Measurements from ENCODE around the gene CTRB1.

Gene CTRB1

DNA sequence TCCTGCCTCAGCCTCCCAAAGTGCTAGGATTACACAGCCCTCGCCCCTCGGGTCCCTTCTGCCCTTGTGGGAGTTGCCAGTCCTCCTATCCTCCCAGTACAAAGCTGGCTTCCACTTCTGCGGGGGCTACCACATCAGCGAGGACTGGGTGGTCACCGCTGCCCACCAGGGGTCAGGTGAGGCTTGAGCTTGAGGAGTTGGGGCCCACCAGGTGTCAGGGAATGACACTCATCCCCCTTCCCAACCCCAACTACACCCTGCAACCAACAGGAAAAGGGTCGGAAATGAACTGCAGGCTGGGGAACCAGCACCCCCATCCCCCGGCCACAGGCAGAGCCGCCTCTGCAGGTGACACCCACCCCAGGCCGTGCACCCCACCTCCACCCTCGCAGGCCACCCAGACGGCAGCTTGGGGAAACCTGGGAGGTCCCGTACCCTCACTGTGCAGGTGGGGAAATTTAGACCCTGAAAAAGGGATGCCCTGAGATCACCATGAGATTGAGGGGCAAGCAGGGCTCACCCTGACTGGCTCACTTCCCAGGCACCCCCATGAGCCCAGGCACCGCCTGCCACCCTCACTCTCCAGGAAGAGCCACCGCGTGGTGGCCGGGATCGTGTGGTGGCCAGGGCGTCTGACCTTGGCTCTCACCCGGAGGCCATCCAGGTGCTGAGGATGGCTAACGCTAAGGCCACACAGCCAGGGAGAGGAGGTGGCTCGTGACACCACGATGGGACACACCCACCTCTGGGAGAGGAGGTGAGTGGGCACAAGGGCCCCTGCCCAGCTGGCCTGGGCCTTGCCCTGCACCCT is 8.0 kb downstream of the CTRB1 start:
- H3K79me2 ChIP-seq (ENCODE audit: insufficient read depth, low read length), result no peaks in the 10 kb centered on the region
- no peak overlapping the region for H2AFZ ChIP-seq (ENCODE audit: low read length)
- no peaks in the 10 kb centered on the region for H3K4me1 ChIP-seq (ENCODE audit: insufficient read depth, low read length, severe bottlenecking)
- H3K9ac ChIP-seq (ENCODE audit: low read length), result no peak overlapping the region
- H3K27ac ChIP-seq (ENCODE audit: low read depth, low read length, poor library complexity, severe bottlenecking), result no peak overlapping the region
- H3K9me3 ChIP-seq (ENCODE audit: low read length), result no peaks in the 10 kb centered on the region
- H3K4me2 ChIP-seq (ENCODE audit: low read length), result no peak overlapping the region
- H3K27me3 ChIP-seq (ENCODE audit: insufficient read depth, low read length), result no peaks in the 10 kb centered on the region
- no peaks in the 10 kb centered on the region for H3F3A ChIP-seq (ENCODE audit: insufficient read depth, low read length)
- TF ChIP-seq EZH2 (IDR thresholded peaks at IDR 0.05; ENCODE audit: borderline replicate concordance, low read length), result no peak
- TF ChIP-seq, protein P1, sequence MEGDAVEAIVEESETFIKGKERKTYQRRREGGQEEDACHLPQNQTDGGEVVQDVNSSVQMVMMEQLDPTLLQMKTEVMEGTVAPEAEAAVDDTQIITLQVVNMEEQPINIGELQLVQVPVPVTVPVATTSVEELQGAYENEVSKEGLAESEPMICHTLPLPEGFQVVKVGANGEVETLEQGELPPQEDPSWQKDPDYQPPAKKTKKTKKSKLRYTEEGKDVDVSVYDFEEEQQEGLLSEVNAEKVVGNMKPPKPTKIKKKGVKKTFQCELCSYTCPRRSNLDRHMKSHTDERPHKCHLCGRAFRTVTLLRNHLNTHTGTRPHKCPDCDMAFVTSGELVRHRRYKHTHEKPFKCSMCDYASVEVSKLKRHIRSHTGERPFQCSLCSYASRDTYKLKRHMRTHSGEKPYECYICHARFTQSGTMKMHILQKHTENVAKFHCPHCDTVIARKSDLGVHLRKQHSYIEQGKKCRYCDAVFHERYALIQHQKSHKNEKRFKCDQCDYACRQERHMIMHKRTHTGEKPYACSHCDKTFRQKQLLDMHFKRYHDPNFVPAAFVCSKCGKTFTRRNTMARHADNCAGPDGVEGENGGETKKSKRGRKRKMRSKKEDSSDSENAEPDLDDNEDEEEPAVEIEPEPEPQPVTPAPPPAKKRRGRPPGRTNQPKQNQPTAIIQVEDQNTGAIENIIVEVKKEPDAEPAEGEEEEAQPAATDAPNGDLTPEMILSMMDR (IDR thresholded peaks at IDR 0.05; ENCODE audit: low read length), result no peak
- H4K20me1 ChIP-seq (ENCODE audit: insufficient read depth, low read length), result no peaks in the 10 kb centered on the region
- no peaks in the 10 kb centered on the region for H3K36me3 ChIP-seq (ENCODE audit: insufficient read depth, low read length)
- H3K4me3 ChIP-seq (ENCODE audit: low read depth, low read length, poor library complexity, severe bottlenecking), result no peak overlapping the region
- H3K9me2 ChIP-seq (ENCODE audit: low read depth, low read length), result no peaks in the 10 kb centered on the region

- H4K20me1 ChIP-seq (ENCODE audit: insufficient read depth, low read length), result no peaks in the 10 kb centered on the region
Measured at GRCh38 chr16:75227361-75228142, 8.8 kb downstream of the CTRB1 start.

DNA sequence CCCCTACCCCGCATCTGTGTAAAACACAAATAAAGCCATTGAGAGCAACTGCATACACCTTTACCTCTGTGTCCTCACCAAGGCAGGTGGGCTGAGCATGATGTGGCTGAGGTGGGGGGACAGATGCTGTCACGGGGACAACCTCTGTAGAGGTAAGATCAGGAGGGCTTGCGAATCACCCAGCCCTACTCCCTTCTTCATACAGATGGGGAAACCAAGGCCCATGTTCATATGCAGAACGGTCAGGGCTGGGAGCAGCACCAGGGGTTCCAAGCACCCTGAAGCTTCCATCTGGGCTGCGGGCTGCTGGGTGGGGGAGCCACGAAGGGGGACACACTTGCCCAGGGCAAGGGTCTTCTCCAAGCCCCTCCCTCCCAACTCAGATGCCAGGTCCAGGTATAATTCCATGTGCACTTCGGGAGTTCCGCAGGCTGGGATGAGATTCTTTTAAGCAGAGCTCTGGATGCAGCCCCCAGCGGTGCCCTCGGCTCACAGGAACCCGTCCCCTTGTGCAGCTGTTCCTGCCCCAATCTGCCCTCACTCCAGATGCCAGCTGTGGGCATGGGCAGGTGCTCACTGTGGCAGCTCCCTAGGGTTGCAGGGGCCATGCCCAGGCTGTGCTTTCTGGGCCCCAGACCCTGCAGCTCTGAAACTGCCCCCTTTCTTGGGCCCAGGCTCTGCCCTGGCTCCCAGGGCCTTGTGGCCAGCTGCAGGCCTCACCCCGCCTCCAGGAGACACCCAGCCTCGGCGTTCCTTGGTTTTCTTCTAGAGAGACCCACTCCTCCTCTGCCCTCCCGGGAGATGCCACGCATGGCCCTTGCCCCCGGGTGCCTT is 9.6 kb downstream of the CTRB1 start:
- H3K4me1 ChIP-seq (ENCODE audit: insufficient read depth, low read length, severe bottlenecking), result no peaks in the 10 kb centered on the region
- TF ChIP-seq, protein P1 (IDR thresholded peaks at IDR 0.05; ENCODE audit: low read length), result no peak
- no peaks in the 10 kb centered on the region for H3K9me2 ChIP-seq (ENCODE audit: low read depth, low read length)
- no peak overlapping the region for H3K4me3 ChIP-seq (ENCODE audit: low read depth, low read length, poor library complexity, severe bottlenecking)
- H3K79me2 ChIP-seq (ENCODE audit: insufficient read depth, low read length), result no peaks in the 10 kb centered on the region
- H4K20me1 ChIP-seq (ENCODE audit: insufficient read depth, low read length), result no peaks in the 10 kb centered on the region
- no peak overlapping the region for H3K27ac ChIP-seq (ENCODE audit: low read depth, low read length, poor library complexity, severe bottlenecking)
- H2AFZ ChIP-seq (ENCODE audit: low read length), result no peak overlapping the region
- H3K9me3 ChIP-seq (ENCODE audit: low read length), result no peaks in the 10 kb centered on the region
- H3K4me2 ChIP-seq (ENCODE audit: low read length), result no peak overlapping the region
- no peaks in the 10 kb centered on the region for H3K27me3 ChIP-seq (ENCODE audit: insufficient read depth, low read length)
- H3F3A ChIP-seq (ENCODE audit: insufficient read depth, low read length), result no peaks in the 10 kb centered on the region
- H3K9ac ChIP-seq (ENCODE audit: low read length), result no peak overlapping the region
- H3K36me3 ChIP-seq (ENCODE audit: insufficient read depth, low read length), result no peaks in the 10 kb centered on the region

More at GRCh38 chr16:75227361-75228142, 8.8 kb downstream of the CTRB1 start:
- Histone ChIP-seq H3K27me3 (ENCODE audit: insufficient read depth, low read length) (no peaks in the 10 kb centered on the region), H3K79me2 (ENCODE audit: insufficient read depth, low read length) (no peaks in the 10 kb centered on the region), H2AFZ (ENCODE audit: low read length) (no peak overlapping the region), H3K4me3 (ENCODE audit: low read depth, low read length, poor library complexity, severe bottlenecking) (no peak overlapping the region), H3K9ac (ENCODE audit: low read length) (no peak overlapping the region), H3F3A (ENCODE audit: insufficient read depth, low read length) (no peaks in the 10 kb centered on the region), H3K4me2 (ENCODE audit: low read length) (no peak overlapping the region), H3K27ac (ENCODE audit: low read depth, low read length, poor library complexity, severe bottlenecking) (no peak overlapping the region), H3K36me3 (ENCODE audit: insufficient read depth, low read length) (no peaks in the 10 kb centered on the region), H3K9me2 (ENCODE audit: low read depth, low read length) (no peaks in the 10 kb centered on the region), H3K9me3 (ENCODE audit: low read length) (no peaks in the 10 kb centered on the region), H3K4me1 (ENCODE audit: insufficient read depth, low read length, severe bottlenecking) (no peaks in the 10 kb centered on the region)
- TF ChIP-seq EZH2 (IDR thresholded peaks at IDR 0.05; ENCODE audit: borderline replicate concordance, low read length), result no peak
- TF ChIP-seq, protein P1 (IDR thresholded peaks at IDR 0.05; ENCODE audit: low read length), result no peak
